Measurements from ENCODE around the gene GALC. TPM values are rescaled to one million over a fixed set of nuclear protein-coding genes. Genes with fewer than 3 reads are reported as not detected.

GALC gene
- 18.0 and 19.9 TPM in 2 replicates for total RNA-seq

DNA sequence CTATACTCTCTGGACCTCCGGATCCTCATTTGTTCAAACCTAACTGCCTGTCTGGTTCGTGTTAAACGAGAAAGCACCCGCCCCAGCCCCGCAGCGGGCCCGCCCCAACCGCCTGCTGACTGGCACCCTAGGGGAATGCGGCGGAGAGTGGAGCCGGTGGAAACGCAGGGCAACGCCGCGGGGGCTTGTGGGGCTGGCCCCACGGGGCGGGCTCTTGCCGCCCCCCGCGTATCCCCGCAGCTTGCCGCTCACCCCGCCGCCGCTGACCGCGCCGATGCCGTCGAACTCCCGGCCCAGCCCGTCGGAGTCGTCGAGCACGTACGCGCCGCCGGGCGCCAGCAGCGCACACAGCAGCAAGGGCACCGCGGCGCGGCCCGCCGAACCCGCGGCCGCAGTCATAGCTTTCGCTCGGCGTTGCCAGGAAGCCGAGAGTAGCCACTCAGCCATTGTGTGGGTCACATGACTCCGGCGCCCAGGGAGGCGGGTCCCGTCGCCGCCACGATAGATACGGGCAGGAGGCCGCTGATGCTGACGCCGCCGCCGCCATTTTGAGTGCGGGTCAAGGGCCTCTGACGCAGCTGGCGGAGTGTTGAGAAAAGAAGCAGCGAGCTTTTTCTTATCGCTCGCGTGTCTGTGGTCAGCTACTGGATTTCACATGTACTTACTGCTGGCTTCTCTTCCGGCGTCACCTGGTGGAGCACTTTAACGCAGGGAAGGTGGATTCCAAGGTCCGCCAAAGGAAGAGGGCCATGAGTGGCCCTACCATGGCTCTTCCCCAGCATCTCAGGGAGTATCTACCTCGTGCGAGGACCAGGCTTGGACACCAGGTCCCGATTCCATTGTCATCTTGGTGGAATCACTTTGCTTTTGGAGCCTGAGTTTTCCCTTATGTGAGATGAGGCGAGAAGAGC, at the start of gene GALC:
Gene GALC, minus strand, starts transcription at position 465 of the 911 bp plus-strand sequence. Its CDS starts 18 bp downstream, at position 447.
- peak within 1 kb of the TSS; percentile 71 for H3K4me3 ChIP-seq (ENCODE audit: low read depth, low read length)
- TF ChIP-seq, protein P1, sequence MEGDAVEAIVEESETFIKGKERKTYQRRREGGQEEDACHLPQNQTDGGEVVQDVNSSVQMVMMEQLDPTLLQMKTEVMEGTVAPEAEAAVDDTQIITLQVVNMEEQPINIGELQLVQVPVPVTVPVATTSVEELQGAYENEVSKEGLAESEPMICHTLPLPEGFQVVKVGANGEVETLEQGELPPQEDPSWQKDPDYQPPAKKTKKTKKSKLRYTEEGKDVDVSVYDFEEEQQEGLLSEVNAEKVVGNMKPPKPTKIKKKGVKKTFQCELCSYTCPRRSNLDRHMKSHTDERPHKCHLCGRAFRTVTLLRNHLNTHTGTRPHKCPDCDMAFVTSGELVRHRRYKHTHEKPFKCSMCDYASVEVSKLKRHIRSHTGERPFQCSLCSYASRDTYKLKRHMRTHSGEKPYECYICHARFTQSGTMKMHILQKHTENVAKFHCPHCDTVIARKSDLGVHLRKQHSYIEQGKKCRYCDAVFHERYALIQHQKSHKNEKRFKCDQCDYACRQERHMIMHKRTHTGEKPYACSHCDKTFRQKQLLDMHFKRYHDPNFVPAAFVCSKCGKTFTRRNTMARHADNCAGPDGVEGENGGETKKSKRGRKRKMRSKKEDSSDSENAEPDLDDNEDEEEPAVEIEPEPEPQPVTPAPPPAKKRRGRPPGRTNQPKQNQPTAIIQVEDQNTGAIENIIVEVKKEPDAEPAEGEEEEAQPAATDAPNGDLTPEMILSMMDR (IDR thresholded peaks at IDR 0.05; ENCODE audit: insufficient read depth, low read depth, low read length), result no peak
- DNase-seq (ENCODE audit: low read depth), result peak; percentile 96

DNA sequence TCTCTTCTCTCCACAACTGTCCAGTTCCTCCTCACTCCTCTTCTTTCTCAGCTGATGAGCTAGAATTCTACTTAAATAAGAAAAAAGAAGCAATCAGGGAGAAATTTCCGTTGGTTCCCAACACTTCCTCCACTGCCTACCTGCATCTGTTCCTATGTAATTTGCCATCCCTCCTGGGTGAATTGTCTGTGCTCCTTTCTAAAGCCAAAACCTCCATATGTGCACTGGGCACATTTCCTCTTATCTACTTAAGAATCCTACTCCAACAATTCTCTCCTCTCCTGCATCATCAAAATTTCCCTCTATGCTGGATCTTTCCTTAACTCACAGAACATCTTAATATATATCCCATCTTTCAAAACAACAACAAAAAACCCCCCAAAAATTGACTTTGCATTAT, 47.2 kb upstream of the GALC start:
- H3K4me3 ChIP-seq (ENCODE audit: low read depth, low read length), result no peak overlapping the region
- TF ChIP-seq, protein P1 (IDR thresholded peaks at IDR 0.05; ENCODE audit: insufficient read depth, low read depth, low read length), result no peak
- DNase-seq (ENCODE audit: low read depth), result no peak

DNA sequence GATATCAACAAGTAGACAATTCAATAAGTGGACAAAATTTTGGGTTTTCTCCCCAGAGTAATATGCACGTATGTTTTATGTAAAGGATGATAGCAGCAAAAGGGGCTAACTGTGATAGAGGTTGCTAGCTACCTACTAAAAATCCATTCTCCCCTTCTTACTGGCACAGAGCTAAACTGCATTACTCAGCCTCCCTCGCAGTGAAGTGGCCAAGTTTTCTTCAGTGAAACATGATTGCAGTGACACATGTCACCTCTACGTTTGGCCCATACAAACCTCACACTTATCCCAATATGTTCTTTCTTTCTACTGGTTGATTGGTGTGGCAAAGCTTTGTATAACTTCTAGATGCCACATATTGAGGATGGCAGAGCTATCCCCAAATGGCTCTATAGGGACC, 46.2 kb upstream of the GALC start:
- no peak for DNase-seq (ENCODE audit: low read depth)
- TF ChIP-seq, protein P1 (IDR thresholded peaks at IDR 0.05; ENCODE audit: insufficient read depth, low read depth, low read length), result no peak
- H3K4me3 ChIP-seq (ENCODE audit: low read depth, low read length), result no peak overlapping the region

DNA sequence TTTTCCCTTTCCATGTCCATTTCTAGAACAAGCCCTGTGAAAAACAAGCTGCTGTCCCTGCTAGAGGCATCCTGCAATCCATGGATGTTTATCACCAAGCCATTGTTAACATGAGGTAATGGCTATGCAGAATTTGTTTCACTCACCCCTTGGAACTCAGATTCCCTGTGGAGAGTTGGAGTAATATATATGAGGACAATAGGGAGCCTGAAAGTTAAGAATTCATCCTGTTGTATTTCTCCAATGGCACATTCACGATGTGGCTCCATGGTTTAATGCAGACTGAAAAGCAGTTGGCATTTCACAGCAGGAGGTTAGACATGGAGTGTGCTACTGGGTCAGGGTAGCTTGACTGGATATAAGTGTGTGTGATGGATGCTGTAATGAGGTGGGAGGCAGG, 44.3 kb upstream of the GALC start:
- DNase-seq (ENCODE audit: low read depth), result no peak
- H3K4me3 ChIP-seq (ENCODE audit: low read depth, low read length), result no peak overlapping the region
- TF ChIP-seq, protein P1 (IDR thresholded peaks at IDR 0.05; ENCODE audit: insufficient read depth, low read depth, low read length), result no peak

DNA sequence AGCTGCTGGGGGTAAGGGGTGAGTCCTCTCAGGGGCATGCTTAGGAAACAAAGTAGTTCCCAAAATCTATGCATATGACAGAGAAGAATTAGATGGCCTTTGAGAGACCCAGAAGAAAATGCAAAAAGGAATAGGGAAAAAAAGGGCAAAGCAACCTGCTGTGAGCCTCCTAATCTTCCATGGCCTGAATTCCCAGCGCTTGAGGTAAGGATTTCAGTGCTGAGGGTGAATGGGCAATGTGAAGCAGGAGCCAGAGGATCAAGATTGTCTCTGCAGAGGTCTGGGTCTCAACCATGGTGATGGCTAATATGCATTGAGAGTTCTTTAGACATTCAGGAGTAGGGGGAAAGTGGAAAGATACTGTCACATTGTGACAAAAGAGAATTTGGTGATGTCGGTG, 43.4 kb upstream of the GALC start:
- TF ChIP-seq, protein P1 (IDR thresholded peaks at IDR 0.05; ENCODE audit: insufficient read depth, low read depth, low read length), result no peak
- no peak for DNase-seq (ENCODE audit: low read depth)
- H3K4me3 ChIP-seq (ENCODE audit: low read depth, low read length), result no peak overlapping the region

DNA sequence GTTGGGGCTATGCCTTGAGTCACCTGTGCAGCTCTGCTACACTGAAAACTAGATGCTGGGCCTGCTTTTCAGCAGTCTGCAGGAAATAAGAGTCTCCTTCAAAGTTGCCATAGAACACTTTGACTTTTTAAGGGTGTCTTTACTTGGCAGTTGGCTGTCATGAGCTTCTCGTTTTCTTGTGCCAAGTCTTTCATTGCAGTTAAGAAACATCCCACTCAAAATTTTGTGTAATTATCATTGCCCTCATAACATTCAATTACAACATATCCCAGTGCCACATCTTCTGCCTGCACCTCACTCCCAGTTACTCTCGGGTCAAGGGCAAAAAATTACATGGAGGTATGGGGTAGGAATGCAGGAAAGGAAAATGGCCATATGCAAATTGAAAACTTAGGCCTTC, 41.1 kb upstream of the GALC start:
- DNase-seq (ENCODE audit: low read depth), result no peak
- no peak overlapping the region for H3K4me3 ChIP-seq (ENCODE audit: low read depth, low read length)
- TF ChIP-seq, protein P1 (IDR thresholded peaks at IDR 0.05; ENCODE audit: insufficient read depth, low read depth, low read length), result no peak

Data from fibroblast of villous mesenchyme (primary cell).